ENCODE measurements around the gene F2. TPM values are rescaled to one million over a fixed set of nuclear protein-coding genes. Genes with fewer than 3 reads are reported as not detected.

Gene F2
- total and polyA plus RNA-seq, 4 donors = 631 to 1,505 (median 1,232) TPM

DNA sequence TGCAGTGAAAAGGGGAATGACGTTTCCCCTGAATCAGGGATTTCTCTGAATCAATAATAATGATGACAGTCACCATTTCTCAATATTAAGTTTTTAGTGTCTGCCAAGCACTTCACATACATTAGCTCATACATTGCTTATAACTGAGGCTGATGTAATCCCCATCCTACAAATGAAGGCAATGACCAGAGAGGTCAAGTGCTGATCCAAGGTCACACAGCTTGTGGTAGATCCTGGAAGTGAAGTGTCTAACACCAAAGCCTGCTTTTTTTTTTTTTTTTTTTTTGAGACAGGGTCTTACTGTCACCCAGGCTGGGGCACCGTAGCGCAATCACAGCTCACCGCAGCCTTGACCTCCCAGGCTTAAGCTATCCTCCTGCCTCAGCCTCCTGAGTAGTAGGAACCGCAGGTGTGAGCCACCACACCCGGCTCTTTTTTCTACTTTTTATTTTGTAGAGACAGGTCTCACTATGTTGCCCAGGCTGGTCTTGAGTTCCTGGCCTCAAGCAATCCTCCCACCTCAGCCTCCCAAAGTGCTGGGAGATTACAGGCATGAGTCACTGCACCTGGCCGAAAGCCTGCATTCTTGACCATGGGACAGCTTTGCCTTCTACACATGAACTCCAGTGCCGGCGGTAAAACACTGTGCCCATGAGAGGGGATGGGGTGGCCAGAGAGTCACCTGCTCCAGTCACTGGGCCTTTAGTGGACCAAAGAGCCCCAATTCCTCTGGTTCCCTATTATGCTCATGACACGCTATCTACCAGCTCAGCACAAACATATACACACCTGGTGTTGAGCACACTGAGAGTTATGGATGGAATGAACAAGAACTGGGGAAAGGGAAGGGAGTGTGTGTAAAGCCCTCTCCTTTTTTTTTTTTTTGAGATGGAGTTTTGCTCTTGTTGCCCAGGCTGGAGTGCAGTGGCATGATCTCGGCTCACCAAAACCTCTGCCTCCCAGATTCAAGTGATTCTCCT lies 36.0 kb upstream of the F2 start:
- H3K9me3 ChIP-seq (ENCODE audit: control insufficient read depth in 4 of 4, low read length in 3 of 4) = no peaks in the 10 kb centered on the region
- H3K27ac ChIP-seq (ENCODE audit: low read depth in 1 of 2, low read length in 2 of 2) = peak overlapping the region in 1 of 2 donors; percentile 11
- H3K9ac ChIP-seq (ENCODE audit: low read depth in 1 of 2, low read length in 2 of 2) = no peak overlapping the region
- H3K4me3 ChIP-seq (ENCODE audit: low read depth in 1 of 3, low read length in 3 of 3) = no peak overlapping the region
- DNase-seq (ENCODE audit: low spot score) = no peak
- 93% methylated on average over 11 of the region's 11 CpGs for WGBS
- peaks cover 27 to 69% (median 48%) of the 10 kb centered on the region in 4 donors for H3K36me3 ChIP-seq (ENCODE audit: control insufficient read depth in 4 of 4, insufficient read depth in 3 of 4, low read depth in 1 of 4, low read length in 3 of 4)
- H3K4me1 ChIP-seq (ENCODE audit: control insufficient read depth in 4 of 4, insufficient read depth in 4 of 4, low read length in 3 of 4) = peaks cover 0 to 2% (median 0%) of the 10 kb centered on the region in 4 donors
- TF ChIP-seq JUND (IDR thresholded peaks at IDR 0.05) (no peak), HNF4A (conservative IDR thresholded peaks at IDR 0.05) (no peak), ATF3 (IDR thresholded peaks at IDR 0.05) (no peak), SP1 (IDR thresholded peaks at IDR 0.05) (no peak), HNF4G (IDR thresholded peaks at IDR 0.05) (no peak)
- TF ChIP-seq, protein P1, sequence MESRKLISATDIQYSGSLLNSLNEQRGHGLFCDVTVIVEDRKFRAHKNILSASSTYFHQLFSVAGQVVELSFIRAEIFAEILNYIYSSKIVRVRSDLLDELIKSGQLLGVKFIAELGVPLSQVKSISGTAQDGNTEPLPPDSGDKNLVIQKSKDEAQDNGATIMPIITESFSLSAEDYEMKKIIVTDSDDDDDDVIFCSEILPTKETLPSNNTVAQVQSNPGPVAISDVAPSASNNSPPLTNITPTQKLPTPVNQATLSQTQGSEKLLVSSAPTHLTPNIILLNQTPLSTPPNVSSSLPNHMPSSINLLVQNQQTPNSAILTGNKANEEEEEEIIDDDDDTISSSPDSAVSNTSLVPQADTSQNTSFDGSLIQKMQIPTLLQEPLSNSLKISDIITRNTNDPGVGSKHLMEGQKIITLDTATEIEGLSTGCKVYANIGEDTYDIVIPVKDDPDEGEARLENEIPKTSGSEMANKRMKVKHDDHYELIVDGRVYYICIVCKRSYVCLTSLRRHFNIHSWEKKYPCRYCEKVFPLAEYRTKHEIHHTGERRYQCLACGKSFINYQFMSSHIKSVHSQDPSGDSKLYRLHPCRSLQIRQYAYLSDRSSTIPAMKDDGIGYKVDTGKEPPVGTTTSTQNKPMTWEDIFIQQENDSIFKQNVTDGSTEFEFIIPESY (IDR thresholded peaks at IDR 0.05) = no peak
- H3K27me3 ChIP-seq (ENCODE audit: control insufficient read depth in 4 of 4, insufficient read depth in 4 of 4, low read length in 3 of 4) = no peaks in the 10 kb centered on the region

GRCh38 chr11:46684367-46684766 lies 34.6 kb upstream of the F2 start:
- no peak for DNase-seq (ENCODE audit: low spot score)
- TF ChIP-seq RXRA (IDR thresholded peaks at IDR 0.05) (no peak), REST (IDR thresholded peaks at IDR 0.05) (no peak), SP1 (IDR thresholded peaks at IDR 0.05) (no peak), HNF4A (conservative IDR thresholded peaks at IDR 0.05) (no peak)
- TF ChIP-seq, protein P1 (IDR thresholded peaks at IDR 0.05) = no peak
- Histone ChIP-seq H3K4me1 (ENCODE audit: control insufficient read depth in 4 of 4, insufficient read depth in 4 of 4, low read length in 3 of 4) (peaks cover 0 to 2% (median 0%) of the 10 kb centered on the region in 4 donors), H3K27ac (ENCODE audit: low read depth in 1 of 2, low read length in 2 of 2) (no peak overlapping the region), H3K27me3 (ENCODE audit: control insufficient read depth in 4 of 4, insufficient read depth in 4 of 4, low read length in 3 of 4) (no peaks in the 10 kb centered on the region), H3K36me3 (ENCODE audit: control insufficient read depth in 4 of 4, insufficient read depth in 3 of 4, low read depth in 1 of 4, low read length in 3 of 4) (peaks cover 20 to 62% (median 38%) of the 10 kb centered on the region in 4 donors), H3K9ac (ENCODE audit: low read depth in 1 of 2, low read length in 2 of 2) (no peak overlapping the region), H3K4me3 (ENCODE audit: low read depth in 1 of 3, low read length in 3 of 3) (no peak overlapping the region), H3K9me3 (ENCODE audit: control insufficient read depth in 4 of 4, low read length in 3 of 4) (no peaks in the 10 kb centered on the region)
- 83% methylated on average over 3 of the region's 3 CpGs for WGBS

Data from liver (tissue), 9 donors.